Measurements from ENCODE around the gene ADGRG1.

DNA sequence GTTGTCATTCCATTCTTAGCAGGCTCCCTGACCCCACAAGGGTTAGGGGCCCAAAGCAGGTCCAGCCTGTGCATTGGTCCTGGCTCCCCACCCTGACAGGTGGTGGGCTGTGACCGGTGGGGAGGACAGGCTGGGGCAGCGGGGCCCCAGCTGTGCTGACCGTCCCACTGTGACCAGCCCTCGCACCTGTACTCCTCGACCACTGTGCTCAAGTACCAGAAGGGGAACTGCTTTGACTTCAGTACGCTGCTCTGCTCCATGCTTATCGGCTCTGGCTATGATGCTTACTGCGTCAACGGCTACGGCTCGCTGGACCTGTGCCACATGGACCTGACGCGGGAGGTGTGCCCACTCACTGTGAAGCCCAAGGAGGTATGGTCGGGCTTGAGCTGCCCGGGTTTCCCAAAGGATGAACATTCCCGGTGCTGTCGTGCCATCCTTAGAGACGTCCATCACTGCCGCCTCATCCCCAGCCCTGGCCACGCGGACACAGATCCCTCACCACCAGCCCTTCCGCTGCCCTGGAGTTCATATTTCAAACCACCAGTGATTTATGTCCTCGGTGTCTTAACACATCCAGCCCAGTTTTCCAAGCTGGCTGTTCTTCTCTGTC lies 73.4 kb downstream of the ADGRG1 start:
- no peak for TF ChIP-seq EZH2 (IDR thresholded peaks at IDR 0.05; ENCODE audit: low read length, missing control alignments)
- TF ChIP-seq, protein P1, sequence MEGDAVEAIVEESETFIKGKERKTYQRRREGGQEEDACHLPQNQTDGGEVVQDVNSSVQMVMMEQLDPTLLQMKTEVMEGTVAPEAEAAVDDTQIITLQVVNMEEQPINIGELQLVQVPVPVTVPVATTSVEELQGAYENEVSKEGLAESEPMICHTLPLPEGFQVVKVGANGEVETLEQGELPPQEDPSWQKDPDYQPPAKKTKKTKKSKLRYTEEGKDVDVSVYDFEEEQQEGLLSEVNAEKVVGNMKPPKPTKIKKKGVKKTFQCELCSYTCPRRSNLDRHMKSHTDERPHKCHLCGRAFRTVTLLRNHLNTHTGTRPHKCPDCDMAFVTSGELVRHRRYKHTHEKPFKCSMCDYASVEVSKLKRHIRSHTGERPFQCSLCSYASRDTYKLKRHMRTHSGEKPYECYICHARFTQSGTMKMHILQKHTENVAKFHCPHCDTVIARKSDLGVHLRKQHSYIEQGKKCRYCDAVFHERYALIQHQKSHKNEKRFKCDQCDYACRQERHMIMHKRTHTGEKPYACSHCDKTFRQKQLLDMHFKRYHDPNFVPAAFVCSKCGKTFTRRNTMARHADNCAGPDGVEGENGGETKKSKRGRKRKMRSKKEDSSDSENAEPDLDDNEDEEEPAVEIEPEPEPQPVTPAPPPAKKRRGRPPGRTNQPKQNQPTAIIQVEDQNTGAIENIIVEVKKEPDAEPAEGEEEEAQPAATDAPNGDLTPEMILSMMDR (conservative IDR thresholded peaks at IDR 0.05 in 1 of 2, IDR thresholded peaks at IDR 0.05 in 1 of 2; ENCODE audit: low read depth in 1 of 2, low read length in 2 of 2), result no peak
